Sigmoid colon (tissue), 7 donors: ENCODE measurements around the gene EFR3B. TPM values are rescaled to one million over a fixed set of nuclear protein-coding genes. Genes with fewer than 3 reads are reported as not detected.
"Not testable (repeated sequence)": the region's sequence is repeated elsewhere in the genome, so short reads cannot be mapped to it uniquely, and the experiment has no call there.

Source experiments
- DNase-seq: peaks from one replicate; pipeline ENCODE4 v3.0.0-alpha.2; 2019
- H3K27ac ChIP-seq, 4 donors: fragments of 200-600 bp; sonication (generic); one replicate each; pipeline ENCODE4 v1.5.1; 2016 to 2019; ENCODE audit warnings: mild to moderate bottlenecking in 1 of 4
- H3K27me3 ChIP-seq, 3 donors: fragments of 200-600 bp; sonication (generic); one replicate each; pipeline ENCODE4 v1.5.1; 2019; ENCODE audit warnings: mild to moderate bottlenecking in 1 of 3
- H3K36me3 ChIP-seq, 4 donors: fragments of 200-600 bp; sonication (generic); one replicate each; pipeline ENCODE4 v1.5.1; 2016 to 2019
- H3K4me1 ChIP-seq, 4 donors: fragments of 200-600 bp; sonication (generic); one replicate each; pipeline ENCODE4 v1.5.1; 2017 to 2019
- H3K4me3 ChIP-seq, 4 donors: fragments of 200-600 bp; sonication (generic); one replicate each; pipeline ENCODE4 v1.5.1; 2017 to 2019; ENCODE audit warnings: mild to moderate bottlenecking in 2 of 4, moderate library complexity in 1 of 4
- H3K9me3 ChIP-seq, 4 donors: fragments of 200-600 bp in 3 of 4; sonication (generic) in 3 of 4; one replicate each; pipeline versions ENCODE4 v1.5.1 to v1.6.1; 2013 to 2019
- EP300 ChIP-seq, 4 donors: sonication (generic); formaldehyde crosslinking; IDR thresholded peaks; one replicate each; pipeline ENCODE4 v1.6.1; 2017; ENCODE audit warnings: antibody characterized with exemption in 4 of 4
- POLR2A ChIP-seq, 2 donors: fragments of 450-650 bp; IDR thresholded peaks; one replicate each; pipeline ENCODE4 v1.6.1; 2016; ENCODE audit warnings: antibody characterized with exemption in 2 of 2, mild to moderate bottlenecking in 2 of 2, moderate library complexity in 2 of 2
- POLR2AphosphoS5 ChIP-seq, 4 donors: sonication (generic); formaldehyde crosslinking; IDR thresholded peaks; one replicate each; pipeline ENCODE4 v1.6.1; 2017; ENCODE audit warnings: antibody characterized with exemption in 4 of 4
- WGBS, 2 donors: extraction: QIAGEN DNeasy Blood & Tissue Kit; methylation state at CpG; one replicate each; pipeline ENCODE4 v1.1.7; 2013; 5-methylcytosine and 5-hydroxymethylcytosine counted together
- intact Hi-C: fragments of 100-400 bp; cut with DNase I; formaldehyde crosslinking; loops from one replicate; pipeline ENCODE4 v1.15.1; 2023
- polyA plus RNA-seq, 3 donors: library from polyadenylated mRNA; stranded (reverse); fragments of 200-250 nt; gene quantifications; one replicate each; pipeline ENCODE4 v1.2.3, GENCODE V29; 2013
- total RNA-seq, 4 donors: library from RNA; depleted of rRNA; stranded (reverse); fragments of >200 nt; gene quantifications; one replicate each; pipeline ENCODE4 v1.1.0, GENCODE V29; 2016
- TF ChIP-seq, protein P1 (sequence below), 4 experiments: fragments of 450-650 bp in 3 of 4; fragments of 200-600 bp in 1 of 4; IDR thresholded peaks; one replicate each; pipeline ENCODE4 v1.5.1; 2016 to 2019; ENCODE audit warnings: antibody characterized with exemption in 4 of 4, mild to moderate bottlenecking in 3 of 4, moderate library complexity in 2 of 4
- donor health status: healthy with polysubstance abuse.
- donor health status: Bipolar disorder and iron deficiency.
- donor health status: healthy.

Gene EFR3B
- total and polyA plus RNA-seq, 7 donors = under 0.01 to 1.9 (median 0.50) TPM

DNA sequence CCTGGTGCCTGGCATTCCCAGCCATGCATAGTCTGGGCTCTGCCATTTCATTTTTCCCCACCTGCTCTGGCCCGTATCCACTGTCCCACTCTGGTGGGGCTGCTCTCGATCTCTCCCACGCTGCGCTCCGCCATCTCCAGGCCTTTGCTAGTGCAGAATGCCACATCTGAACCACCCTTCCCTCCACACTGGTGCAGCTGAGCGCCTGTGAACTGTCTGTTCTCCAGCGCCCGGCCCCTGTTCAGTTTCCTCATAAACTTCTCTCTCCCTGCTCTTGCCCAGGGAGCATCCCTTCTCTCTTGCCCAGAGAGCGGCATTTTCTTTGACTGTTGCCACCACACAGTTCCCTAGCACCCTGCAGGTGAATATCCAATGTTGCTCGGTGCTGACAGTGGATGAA is 105.0 kb downstream of the EFR3B start:
- Histone ChIP-seq H3K4me1 (no peaks in the 10 kb centered on the region), H3K4me3 (no peak overlapping the region), H3K27ac (no peak overlapping the region), H3K36me3 (no peaks in the 10 kb centered on the region), H3K27me3 (no peaks in the 10 kb centered on the region), H3K9me3 (no peaks in the 10 kb centered on the region)
- 97% methylated on average over 10 of the region's 10 CpGs for WGBS, 2 donors
- intact Hi-C loops = no loop called here
- no peak for DNase-seq
- TF ChIP-seq, protein P1, sequence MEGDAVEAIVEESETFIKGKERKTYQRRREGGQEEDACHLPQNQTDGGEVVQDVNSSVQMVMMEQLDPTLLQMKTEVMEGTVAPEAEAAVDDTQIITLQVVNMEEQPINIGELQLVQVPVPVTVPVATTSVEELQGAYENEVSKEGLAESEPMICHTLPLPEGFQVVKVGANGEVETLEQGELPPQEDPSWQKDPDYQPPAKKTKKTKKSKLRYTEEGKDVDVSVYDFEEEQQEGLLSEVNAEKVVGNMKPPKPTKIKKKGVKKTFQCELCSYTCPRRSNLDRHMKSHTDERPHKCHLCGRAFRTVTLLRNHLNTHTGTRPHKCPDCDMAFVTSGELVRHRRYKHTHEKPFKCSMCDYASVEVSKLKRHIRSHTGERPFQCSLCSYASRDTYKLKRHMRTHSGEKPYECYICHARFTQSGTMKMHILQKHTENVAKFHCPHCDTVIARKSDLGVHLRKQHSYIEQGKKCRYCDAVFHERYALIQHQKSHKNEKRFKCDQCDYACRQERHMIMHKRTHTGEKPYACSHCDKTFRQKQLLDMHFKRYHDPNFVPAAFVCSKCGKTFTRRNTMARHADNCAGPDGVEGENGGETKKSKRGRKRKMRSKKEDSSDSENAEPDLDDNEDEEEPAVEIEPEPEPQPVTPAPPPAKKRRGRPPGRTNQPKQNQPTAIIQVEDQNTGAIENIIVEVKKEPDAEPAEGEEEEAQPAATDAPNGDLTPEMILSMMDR (IDR thresholded peaks at IDR 0.05) = no peak

DNA sequence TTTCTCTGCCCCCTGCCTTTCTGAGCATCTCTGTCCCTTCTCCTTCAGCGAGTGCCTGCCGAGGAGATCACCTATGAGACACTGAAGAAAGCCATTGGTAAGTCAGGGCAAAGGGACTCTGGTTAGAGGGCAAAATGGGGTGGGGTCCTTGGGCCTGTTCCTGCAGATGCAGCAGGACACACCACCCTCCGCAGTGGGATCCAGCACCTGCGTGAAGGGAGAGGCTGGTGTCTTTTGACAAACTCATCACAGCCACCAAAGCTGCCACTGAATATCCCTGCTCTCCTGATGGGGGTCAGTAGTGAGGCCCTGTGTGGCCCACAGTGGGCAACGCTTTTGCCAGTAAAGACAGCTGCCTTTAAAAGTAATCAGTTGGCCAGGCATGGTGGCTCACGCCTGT is 107.8 kb downstream of the EFR3B start:
- TF ChIP-seq POLR2AphosphoS5 (IDR thresholded peaks at IDR 0.05) (no peak), EP300 (IDR thresholded peaks at IDR 0.05) (no peak), POLR2A (IDR thresholded peaks at IDR 0.05) (no peak)
- TF ChIP-seq, protein P1 (IDR thresholded peaks at IDR 0.05) = no peak
- no peaks in the 10 kb centered on the region for H3K9me3 ChIP-seq
- intact Hi-C loops = no loop called here
- WGBS, 2 donors = 93 to 96% methylated on average over 6 of the region's 6 CpGs
- H3K27ac ChIP-seq = no peak overlapping the region
- H3K27me3 ChIP-seq = no peaks in the 10 kb centered on the region
- no peaks in the 10 kb centered on the region for H3K4me1 ChIP-seq
- no peak for DNase-seq
- no peaks in the 10 kb centered on the region for H3K36me3 ChIP-seq
- H3K4me3 ChIP-seq = no peak overlapping the region

DNA sequence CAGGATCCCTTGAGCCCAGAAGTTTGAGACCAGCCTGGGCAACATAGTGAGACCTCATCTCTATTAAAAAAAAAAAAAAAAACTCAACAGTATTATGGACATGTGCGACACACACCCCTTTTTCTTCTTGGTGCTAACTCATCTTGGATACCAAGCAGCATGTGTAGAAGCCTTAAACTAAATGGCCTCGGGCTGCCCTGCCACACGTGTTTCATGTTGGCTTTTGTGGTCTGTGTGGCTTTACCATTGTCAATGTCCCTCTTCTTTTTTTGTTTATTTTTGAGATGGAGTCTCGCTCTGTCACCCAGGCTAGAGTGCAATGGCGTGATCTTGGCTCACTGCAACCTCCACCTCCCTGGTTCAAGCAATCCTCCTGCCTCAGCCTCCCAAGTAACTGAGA is 109.1 kb downstream of the EFR3B start:
- 83 to 90% methylated on average over 5 of the region's 5 CpGs for WGBS, 2 donors
- H3K9me3 ChIP-seq, H3K4me3 ChIP-seq, H3K27ac ChIP-seq, H3K36me3 ChIP-seq, intact Hi-C loops, H3K4me1 ChIP-seq, H3K27me3 ChIP-seq, DNase-seq: not testable (repeated sequence)

DNA sequence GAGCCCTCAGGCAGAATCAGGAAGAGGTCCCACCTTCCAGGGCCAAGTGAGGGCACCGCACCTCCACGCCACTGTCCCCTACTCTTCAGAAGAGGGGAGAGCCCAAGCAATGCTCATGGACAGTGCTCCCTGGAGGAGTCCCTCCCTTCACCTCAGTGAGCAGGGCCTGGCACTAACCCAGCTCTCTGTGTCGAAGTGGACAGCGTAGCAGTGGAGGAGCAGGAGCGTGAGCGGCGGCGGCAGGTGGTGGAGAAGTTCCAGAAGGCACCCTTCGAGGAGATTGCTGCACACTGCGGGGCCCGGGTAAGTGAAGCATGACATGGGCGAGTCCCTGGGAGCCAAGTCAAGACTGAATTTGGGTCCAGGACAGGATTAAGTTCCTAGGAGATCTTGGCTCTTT is 109.8 kb downstream of the EFR3B start:
- no peak overlapping the region for H3K4me3 ChIP-seq
- H3K27ac ChIP-seq = no peak overlapping the region
- H3K36me3 ChIP-seq = no peaks in the 10 kb centered on the region
- no peak for DNase-seq
- H3K9me3 ChIP-seq = no peaks in the 10 kb centered on the region
- no peaks in the 10 kb centered on the region for H3K4me1 ChIP-seq
- 90 to 91% methylated on average over 12 of the region's 12 CpGs for WGBS, 2 donors
- intact Hi-C loops = no loop called here
- no peaks in the 10 kb centered on the region for H3K27me3 ChIP-seq
- no peak for TF ChIP-seq EP300 (IDR thresholded peaks at IDR 0.05)
- TF ChIP-seq, protein P1 (IDR thresholded peaks at IDR 0.05) = no peak
- no peak for TF ChIP-seq POLR2AphosphoS5 (IDR thresholded peaks at IDR 0.05)
- no peak for TF ChIP-seq POLR2A (IDR thresholded peaks at IDR 0.05)

DNA sequence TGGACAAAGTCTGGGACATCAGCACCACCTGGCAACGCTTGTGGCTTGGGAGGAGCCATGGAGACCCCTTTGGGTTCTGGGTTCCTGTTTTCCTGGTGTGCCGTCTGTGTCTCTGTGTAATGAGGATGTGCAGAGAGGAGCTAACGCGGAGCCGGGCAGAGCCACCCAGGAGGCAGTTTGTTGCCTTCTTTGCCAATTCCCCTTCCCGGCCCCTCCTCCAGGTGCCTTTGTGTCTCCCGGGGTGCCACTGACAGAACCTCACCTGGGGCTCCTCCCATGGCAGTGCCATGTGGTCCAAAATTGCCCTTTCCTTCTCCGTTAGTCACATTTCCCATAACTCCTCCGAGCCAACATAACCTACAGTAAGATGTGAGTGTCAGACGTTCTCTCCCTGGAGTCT is 113.5 kb downstream of the EFR3B start:
- no peaks in the 10 kb centered on the region for H3K9me3 ChIP-seq
- no peaks in the 10 kb centered on the region for H3K4me1 ChIP-seq
- H3K4me3 ChIP-seq = no peak overlapping the region
- no peak overlapping the region for H3K27ac ChIP-seq
- WGBS, 2 donors = 85 to 89% methylated on average over 10 of the region's 10 CpGs
- TF ChIP-seq POLR2AphosphoS5 (IDR thresholded peaks at IDR 0.05) (no peak), POLR2A (IDR thresholded peaks at IDR 0.05) (no peak), EP300 (IDR thresholded peaks at IDR 0.05) (no peak)
- TF ChIP-seq, protein P1 (IDR thresholded peaks at IDR 0.05) = no peak
- no peaks in the 10 kb centered on the region for H3K36me3 ChIP-seq
- no peak for DNase-seq
- intact Hi-C loops = no loop called here
- no peaks in the 10 kb centered on the region for H3K27me3 ChIP-seq
